Measurements from ENCODE around the gene CAB39. TPM values are rescaled to one million over a fixed set of nuclear protein-coding genes. Genes with fewer than 3 reads are reported as not detected.

Gene CAB39
- total and polyA plus RNA-seq, 2 donors (not counting 1 experiment from before 2014, with no cell fraction given), result 21.7 to 75.7 TPM

- TF ChIP-seq CTCF (IDR thresholded peaks at IDR 0.05) (no peak), EZH2 (IDR thresholded peaks at IDR 0.05; ENCODE audit: borderline replicate concordance, insufficient read depth, low read depth, low read length, poor library complexity, severe bottlenecking) (no peak)
- peaks cover 30 to 34% of the 10 kb centered on the region in 2 donors for H3K4me1 ChIP-seq (ENCODE audit: control insufficient read depth in 2 of 2, insufficient read depth in 2 of 2, low read length in 2 of 2)
- no peak overlapping the region for H2AFZ ChIP-seq (ENCODE audit: insufficient read depth, low read depth, low read length, poor library complexity, severe bottlenecking)
- Mint-ChIP-seq H3K27ac (no peak overlapping the region), H3K4me1 (peaks cover 58% of the 10 kb centered on the region), H3K27me3 (no peaks in the 10 kb centered on the region), H3K4me3 (no peak overlapping the region), H3K9me3 (ENCODE audit: insufficient read depth) (no peaks in the 10 kb centered on the region)
- H3K27ac ChIP-seq (ENCODE audit: low read length in 2 of 2), result no peak overlapping the region
- H3K4me2 ChIP-seq (replicated peaks; ENCODE audit: low read depth, low read length, poor library complexity, severe bottlenecking), result no peak overlapping the region
- no peaks in the 10 kb centered on the region for H3K9me3 ChIP-seq (ENCODE audit: control extremely low read depth in 1 of 3, control insufficient read depth in 2 of 3, insufficient read depth in 1 of 3, low read length in 2 of 3)
- CTCF ChIA-PET, result interaction anchor here (0.7 kb wide), 1 partner anchor 92 kb away, joined by 3 read pairs; no protein-coding TSS in a partner anchor
- DNase-seq (no peak), ATAC-seq (ENCODE audit: low read depth) (no peak)
- H4K20me1 ChIP-seq (ENCODE audit: control insufficient read depth, insufficient read depth, low read length, poor library complexity, severe bottlenecking), result peaks cover 89% of the 10 kb centered on the region
- intact Hi-C loops (cut with micrococcal nuclease), result no loop called here
- no peaks in the 10 kb centered on the region for H3K36me3 ChIP-seq (replicated peaks in 1 of 2; ENCODE audit: control extremely low read depth in 1 of 2, control insufficient read depth in 1 of 2, extremely low read depth in 1 of 2, insufficient read depth in 2 of 2, low read length in 1 of 2)
- no CpG with 5 or more reads among the region's 4 CpGs for WGBS (ENCODE audit: insufficient coverage)
- peaks cover 100% of the 10 kb centered on the region for H3K79me2 ChIP-seq (ENCODE audit: control insufficient read depth, insufficient read depth, low read length)
- H3K4me3 ChIP-seq (ENCODE audit: control extremely low read depth in 1 of 5, extremely low read depth in 1 of 5, insufficient read depth in 1 of 5, low read depth in 2 of 5, low read length in 4 of 5), result no peak overlapping the region
- no peaks in the 10 kb centered on the region for H3K27me3 ChIP-seq (replicated peaks in 1 of 4; ENCODE audit: control extremely low read depth in 1 of 4, control insufficient read depth in 3 of 4, insufficient read depth in 4 of 4, low read length in 3 of 4)
- H3K9ac ChIP-seq (ENCODE audit: low read length), result no peak overlapping the region
- POLR2A ChIA-PET, result no interaction called here
Measured at GRCh38 chr2:230732914-230733401, 20.3 kb downstream of the CAB39 start.

- Mint-ChIP-seq H3K4me1 (peaks cover 63% of the 10 kb centered on the region), H3K27ac (peak overlapping the region; percentile 7), H3K27me3 (no peaks in the 10 kb centered on the region), H3K4me3 (no peak overlapping the region), H3K9me3 (ENCODE audit: insufficient read depth) (no peaks in the 10 kb centered on the region)
- CTCF ChIA-PET, result no interaction called here
- Histone ChIP-seq H2AFZ (ENCODE audit: insufficient read depth, low read depth, low read length, poor library complexity, severe bottlenecking) (no peak overlapping the region), H3K27ac (ENCODE audit: low read length in 2 of 2) (no peak overlapping the region), H3K79me2 (ENCODE audit: control insufficient read depth, insufficient read depth, low read length) (peaks cover 99% of the 10 kb centered on the region), H3K9me3 (ENCODE audit: control extremely low read depth in 1 of 3, control insufficient read depth in 2 of 3, insufficient read depth in 1 of 3, low read length in 2 of 3) (no peaks in the 10 kb centered on the region), H3K4me3 (ENCODE audit: control extremely low read depth in 1 of 5, extremely low read depth in 1 of 5, insufficient read depth in 1 of 5, low read depth in 2 of 5, low read length in 4 of 5) (no peak overlapping the region), H3K9ac (ENCODE audit: low read length) (no peak overlapping the region), H3K4me2 (replicated peaks; ENCODE audit: low read depth, low read length, poor library complexity, severe bottlenecking) (peak overlapping the region; percentile 16), H4K20me1 (ENCODE audit: control insufficient read depth, insufficient read depth, low read length, poor library complexity, severe bottlenecking) (peaks cover 80% of the 10 kb centered on the region), H3K27me3 (replicated peaks in 1 of 4; ENCODE audit: control extremely low read depth in 1 of 4, control insufficient read depth in 3 of 4, insufficient read depth in 4 of 4, low read length in 3 of 4) (no peaks in the 10 kb centered on the region), H3K4me1 (ENCODE audit: control insufficient read depth in 2 of 2, insufficient read depth in 2 of 2, low read length in 2 of 2) (peaks cover 37 to 42% of the 10 kb centered on the region in 2 donors), H3K36me3 (replicated peaks in 1 of 2; ENCODE audit: control extremely low read depth in 1 of 2, control insufficient read depth in 1 of 2, extremely low read depth in 1 of 2, insufficient read depth in 2 of 2, low read length in 1 of 2) (no peaks in the 10 kb centered on the region)
- TF ChIP-seq EZH2 (IDR thresholded peaks at IDR 0.05; ENCODE audit: borderline replicate concordance, insufficient read depth, low read depth, low read length, poor library complexity, severe bottlenecking), result no peak
- TF ChIP-seq CTCF (IDR thresholded peaks at IDR 0.05), result no peak
- intact Hi-C loops (cut with micrococcal nuclease), result no loop called here
- ATAC-seq (ENCODE audit: low read depth) (no peak), DNase-seq (no peak)
- POLR2A ChIA-PET, result no interaction called here
- 100% methylated on average over 1 of the region's 11 CpGs for WGBS (ENCODE audit: insufficient coverage)
Measured at GRCh38 chr2:230734247-230735175, 21.9 kb downstream of the CAB39 start.

Data from B cell (primary cell).